Breast epithelium (tissue), 3 donors: ENCODE results near the gene NOD1.

Experiments
- CTCF ChIP-seq, 3 donors: fragments of 450-650 bp; IDR thresholded peaks; one replicate each; pipeline ENCODE4 v1.5.1; 2016 to 2017; ENCODE audit warnings: antibody characterized with exemption in 3 of 3, mild to moderate bottlenecking in 3 of 3, moderate library complexity in 3 of 3
- POLR2A ChIP-seq: fragments of 450-650 bp; IDR thresholded peaks from one replicate; pipeline ENCODE4 v1.6.1; 2016; ENCODE audit warnings: antibody characterized with exemption, mild to moderate bottlenecking, moderate library complexity
- POLR2AphosphoS5 ChIP-seq, 3 donors: sonication (generic); formaldehyde crosslinking; IDR thresholded peaks; one replicate each; pipeline ENCODE4 v1.6.1; 2017; ENCODE audit warnings: antibody characterized with exemption in 3 of 3

GRCh38 chr7:30405179-30405578, 73.4 kb downstream of the NOD1 start:
- TF ChIP-seq CTCF (IDR thresholded peaks at IDR 0.05) (no peak), POLR2A (no peak), POLR2AphosphoS5 (IDR thresholded peaks at IDR 0.05) (no peak)
